Kidney epithelial cell (primary cell): ENCODE measurements around the gene TECR. TPM values are rescaled to one million over a fixed set of nuclear protein-coding genes. Genes with fewer than 3 reads are reported as not detected.

Experiments
- DNase-seq: peaks from one replicate; pipeline ENCODE4 v3.0.0-alpha.2; 2010; ENCODE audit warnings: low read depth
- H3K27me3 ChIP-seq: 2 replicates; pipeline ENCODE4 v1.6.0; 2011; ENCODE audit warnings: low read length; ENCODE audit not compliant: control insufficient read depth, insufficient read depth
- H3K36me3 ChIP-seq: 2 replicates; pipeline ENCODE4 v1.5.1; 2011; ENCODE audit warnings: low read length; ENCODE audit not compliant: control insufficient read depth, insufficient read depth
- H3K4me3 ChIP-seq: 2 replicates; pipeline ENCODE4 v1.5.1; 2011; ENCODE audit warnings: low read depth, mild to moderate bottlenecking, control low read depth, low read length
- total RNA-seq: library from RNA; depleted of rRNA; stranded (reverse); fragments of >200 nt; gene quantifications from 2 replicates; pipeline ENCODE4 v1.2.3, GENCODE V29; 2015
- TF ChIP-seq, protein P1 (sequence below): IDR thresholded peaks from 2 replicates; pipeline ENCODE4 v1.5.1; 2011; ENCODE audit warnings: mild to moderate bottlenecking, moderate library complexity, low read length, control low read depth, inconsistent platforms; ENCODE audit not compliant: insufficient read depth, poor library complexity, severe bottlenecking

The TECR gene
- total RNA-seq, 1 donor from 2014 or later = 55.0 TPM

DNA sequence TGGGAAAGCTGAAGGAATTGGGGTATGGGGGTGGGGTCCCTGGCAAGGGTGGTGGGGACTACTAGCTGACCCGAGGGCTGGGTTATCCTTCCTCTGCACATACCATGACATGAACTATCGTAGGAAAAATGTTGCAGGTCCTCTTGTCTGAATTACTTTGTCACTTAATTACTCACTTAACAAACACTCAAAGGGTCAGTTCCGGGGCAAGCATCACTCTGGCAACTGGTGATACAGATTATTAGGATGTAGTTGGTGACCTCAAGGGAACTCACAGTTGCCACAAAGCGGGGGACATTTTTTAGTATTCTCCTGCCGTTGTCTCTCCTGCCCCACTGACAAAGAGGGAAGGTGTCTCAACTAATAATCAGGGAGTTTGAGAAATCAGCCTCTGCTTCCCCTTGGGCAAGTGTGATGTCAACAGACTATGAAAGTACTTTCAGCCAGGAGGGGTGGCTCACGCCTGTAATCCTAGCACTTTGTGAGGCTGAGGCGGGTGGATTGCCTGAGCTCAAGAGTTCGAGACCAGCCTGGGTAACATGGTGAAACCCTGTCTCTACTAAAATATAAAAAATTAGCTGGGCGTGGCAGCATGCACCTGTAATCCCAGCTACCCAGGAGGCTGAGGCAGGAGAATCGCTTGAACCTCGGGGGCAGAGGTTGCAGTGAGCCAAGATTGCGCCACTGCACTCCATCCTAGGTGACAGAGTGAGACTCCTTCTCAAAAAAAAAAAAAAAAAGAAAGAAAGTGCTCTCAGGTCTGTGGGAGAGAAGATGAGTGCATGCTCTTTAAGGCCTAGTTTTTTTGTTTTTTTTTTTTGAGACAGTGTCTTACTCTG lies 21.5 kb upstream of the TECR start:
- DNase-seq = no peak
- H3K27me3 ChIP-seq = no peaks in the 10 kb centered on the region
- TF ChIP-seq, protein P1, sequence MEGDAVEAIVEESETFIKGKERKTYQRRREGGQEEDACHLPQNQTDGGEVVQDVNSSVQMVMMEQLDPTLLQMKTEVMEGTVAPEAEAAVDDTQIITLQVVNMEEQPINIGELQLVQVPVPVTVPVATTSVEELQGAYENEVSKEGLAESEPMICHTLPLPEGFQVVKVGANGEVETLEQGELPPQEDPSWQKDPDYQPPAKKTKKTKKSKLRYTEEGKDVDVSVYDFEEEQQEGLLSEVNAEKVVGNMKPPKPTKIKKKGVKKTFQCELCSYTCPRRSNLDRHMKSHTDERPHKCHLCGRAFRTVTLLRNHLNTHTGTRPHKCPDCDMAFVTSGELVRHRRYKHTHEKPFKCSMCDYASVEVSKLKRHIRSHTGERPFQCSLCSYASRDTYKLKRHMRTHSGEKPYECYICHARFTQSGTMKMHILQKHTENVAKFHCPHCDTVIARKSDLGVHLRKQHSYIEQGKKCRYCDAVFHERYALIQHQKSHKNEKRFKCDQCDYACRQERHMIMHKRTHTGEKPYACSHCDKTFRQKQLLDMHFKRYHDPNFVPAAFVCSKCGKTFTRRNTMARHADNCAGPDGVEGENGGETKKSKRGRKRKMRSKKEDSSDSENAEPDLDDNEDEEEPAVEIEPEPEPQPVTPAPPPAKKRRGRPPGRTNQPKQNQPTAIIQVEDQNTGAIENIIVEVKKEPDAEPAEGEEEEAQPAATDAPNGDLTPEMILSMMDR = no peak
- H3K4me3 ChIP-seq = no peak overlapping the region
- H3K36me3 ChIP-seq = no peaks in the 10 kb centered on the region

DNA sequence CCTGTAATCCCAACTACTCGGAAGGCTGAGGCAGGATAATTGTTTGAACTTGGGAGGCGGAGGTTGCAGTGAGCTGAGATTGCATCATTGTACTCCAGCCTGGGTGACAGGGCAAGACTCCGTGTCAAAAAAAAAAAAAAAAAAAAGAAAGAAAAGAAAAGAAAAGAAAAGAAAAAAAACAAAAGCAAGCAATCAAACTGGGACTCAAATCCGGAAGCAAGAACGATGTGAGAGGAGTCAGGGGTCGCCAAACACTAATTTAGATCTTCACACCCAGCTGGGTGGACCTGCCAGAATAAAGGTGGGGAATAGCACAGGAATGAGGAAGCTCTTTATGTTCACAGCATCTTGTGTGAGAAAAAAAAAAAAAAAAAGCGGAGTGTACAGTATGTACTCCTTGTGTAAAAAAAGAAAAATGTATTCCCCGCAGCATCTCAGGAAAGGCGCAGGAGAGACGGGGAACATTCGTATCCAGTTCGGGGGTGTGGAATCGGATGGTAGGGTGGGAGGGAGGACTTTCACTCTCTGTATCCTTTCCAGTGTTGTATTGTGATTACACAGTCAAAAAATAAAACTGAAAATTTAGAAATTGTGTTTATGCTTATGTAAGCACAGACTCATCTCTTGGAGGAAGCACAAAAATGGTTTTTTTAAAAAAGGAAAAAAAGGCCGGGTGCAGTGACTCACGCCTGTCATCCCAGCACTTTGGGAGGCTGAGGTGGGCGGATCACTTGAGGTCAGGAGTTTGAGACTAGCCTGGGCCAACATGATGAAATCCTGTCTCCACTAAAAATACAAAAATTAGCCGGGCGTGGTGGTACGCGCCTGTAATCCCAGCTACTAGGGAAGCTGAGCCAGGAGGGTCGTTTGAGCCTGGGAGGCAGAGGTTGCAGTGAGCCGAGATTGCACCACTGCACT lies 18.8 kb upstream of the TECR start:
- no peaks in the 10 kb centered on the region for H3K27me3 ChIP-seq
- no peak for DNase-seq
- H3K4me3 ChIP-seq = no peak overlapping the region
- H3K36me3 ChIP-seq = no peaks in the 10 kb centered on the region
- TF ChIP-seq, protein P1 = no peak

DNA sequence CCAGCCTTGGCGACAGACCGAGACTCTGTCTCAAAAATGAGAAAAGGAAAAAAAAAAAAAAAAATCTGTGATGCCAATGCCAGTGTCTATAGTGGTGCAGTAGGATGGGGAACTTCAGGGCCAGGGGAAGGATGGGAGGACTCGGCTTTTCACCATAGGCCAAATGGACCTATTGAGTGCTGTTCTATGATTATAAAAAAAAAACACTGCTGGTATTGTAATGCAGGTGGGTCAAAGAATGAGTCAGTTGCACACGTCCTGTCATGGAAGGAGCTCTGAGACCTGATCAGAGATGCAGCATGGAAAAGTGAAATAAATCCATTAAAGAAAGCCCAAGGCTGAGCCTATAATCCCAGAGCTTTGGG lies 18.2 kb upstream of the TECR start:
- TF ChIP-seq, protein P1 = no peak
- H3K27me3 ChIP-seq = no peaks in the 10 kb centered on the region
- no peak for DNase-seq
- no peak overlapping the region for H3K4me3 ChIP-seq
- no peaks in the 10 kb centered on the region for H3K36me3 ChIP-seq

DNA sequence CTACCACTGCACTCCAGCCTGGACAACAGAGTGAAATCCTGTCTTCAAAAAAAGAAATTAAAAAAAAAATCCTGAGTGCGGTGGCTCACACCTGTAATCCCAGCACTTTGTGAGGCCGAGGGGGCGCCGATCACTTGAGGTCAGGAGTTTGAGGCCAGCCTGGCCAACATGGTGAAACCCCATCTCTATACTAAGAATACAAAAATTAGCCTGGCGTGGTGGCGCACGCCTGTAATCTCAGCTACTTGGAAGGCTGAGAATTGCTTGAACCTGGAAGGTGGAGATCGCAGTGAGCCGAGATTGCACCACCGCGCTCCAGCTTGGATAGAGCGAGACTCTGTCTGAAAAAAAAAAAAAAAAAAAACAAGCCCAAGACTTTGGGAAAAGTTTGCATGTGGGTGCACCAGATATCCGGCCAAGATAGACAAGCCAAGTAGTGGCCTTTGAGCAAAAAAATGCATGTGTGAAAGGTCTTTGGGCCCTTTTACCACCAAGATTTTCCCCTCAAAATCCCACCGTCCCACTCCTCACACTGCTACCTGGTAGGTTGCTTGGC lies 16.9 kb upstream of the TECR start:
- Histone ChIP-seq H3K4me3 (no peak overlapping the region), H3K36me3 (no peaks in the 10 kb centered on the region), H3K27me3 (no peaks in the 10 kb centered on the region)
- TF ChIP-seq, protein P1 = no peak
- no peak for DNase-seq

DNA sequence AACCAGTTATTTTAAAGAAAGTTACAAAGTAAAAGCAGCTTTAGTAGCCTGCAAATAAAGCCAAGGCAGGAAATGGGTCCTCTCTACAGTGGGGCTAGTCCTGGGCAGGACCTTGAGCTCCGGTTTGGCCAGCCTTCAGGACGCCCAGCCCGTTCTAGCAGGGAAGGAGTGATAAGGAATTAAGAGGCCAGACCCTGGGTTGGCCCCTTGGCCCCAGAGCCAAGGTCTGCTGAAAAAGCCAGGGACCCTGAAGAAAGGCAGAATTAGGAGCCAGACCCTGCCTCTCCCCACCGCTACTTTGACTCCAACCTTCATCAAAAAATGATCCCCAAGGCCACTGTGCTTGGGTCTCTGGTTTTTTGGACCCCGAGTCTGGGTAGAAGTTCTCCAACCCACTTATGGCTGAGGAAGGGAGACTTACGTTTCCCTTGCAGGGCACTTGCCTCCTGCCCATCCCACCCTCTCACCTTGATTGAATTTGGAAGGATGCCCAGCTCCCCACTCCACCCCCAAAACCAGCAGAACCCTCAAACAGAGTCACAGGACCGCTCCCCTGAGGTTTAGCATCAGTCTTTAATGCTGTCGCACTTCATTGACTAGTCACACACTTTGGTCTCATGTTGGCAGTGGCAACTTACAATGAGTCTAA lies 15.1 kb upstream of the TECR start:
- TF ChIP-seq, protein P1 = no peak
- Histone ChIP-seq H3K4me3 (no peak overlapping the region), H3K27me3 (no peaks in the 10 kb centered on the region), H3K36me3 (no peaks in the 10 kb centered on the region)
- no peak for DNase-seq
